GM21723 (cell line): ENCODE data around the gene RORC.
"Not testable (repeated sequence)": the region's sequence is repeated elsewhere in the genome, so short reads cannot be mapped to it uniquely, and the experiment has no call there.

Experiments
- ATAC-seq: cut with Tn5 transposase; IDR thresholded peaks from one replicate; pipeline ENCODE4 v1.9.1; 2021; ENCODE audit warnings: mild to moderate bottlenecking, moderate library complexity; ENCODE audit not compliant: unreplicated experiment

The RORC gene

DNA sequence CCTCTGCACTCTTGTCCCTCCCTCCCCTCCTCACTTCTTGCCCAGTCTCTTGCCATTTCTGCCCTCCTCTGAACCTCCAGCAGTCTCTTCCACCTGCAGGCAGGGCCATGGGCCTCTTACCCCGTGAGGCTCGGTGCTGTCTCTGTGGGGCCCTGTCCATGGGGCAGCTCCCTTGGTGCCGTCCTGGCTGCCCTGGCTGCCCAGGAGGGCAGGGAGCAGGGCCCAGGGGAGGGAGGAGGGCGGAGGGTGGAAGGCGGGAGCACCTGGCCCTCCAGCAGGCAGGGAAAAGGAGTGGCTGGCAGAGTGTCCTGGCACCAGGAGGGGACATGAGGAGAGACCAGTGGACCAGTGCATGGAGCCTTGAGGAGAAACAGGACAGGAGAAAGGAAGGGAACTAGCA lies at the start of gene RORC:
Gene RORC, minus strand, starts transcription at position 198 of the 400 bp plus-strand sequence. Its CDS starts 38 bp downstream, at position 160.
- ATAC-seq = no peak

DNA sequence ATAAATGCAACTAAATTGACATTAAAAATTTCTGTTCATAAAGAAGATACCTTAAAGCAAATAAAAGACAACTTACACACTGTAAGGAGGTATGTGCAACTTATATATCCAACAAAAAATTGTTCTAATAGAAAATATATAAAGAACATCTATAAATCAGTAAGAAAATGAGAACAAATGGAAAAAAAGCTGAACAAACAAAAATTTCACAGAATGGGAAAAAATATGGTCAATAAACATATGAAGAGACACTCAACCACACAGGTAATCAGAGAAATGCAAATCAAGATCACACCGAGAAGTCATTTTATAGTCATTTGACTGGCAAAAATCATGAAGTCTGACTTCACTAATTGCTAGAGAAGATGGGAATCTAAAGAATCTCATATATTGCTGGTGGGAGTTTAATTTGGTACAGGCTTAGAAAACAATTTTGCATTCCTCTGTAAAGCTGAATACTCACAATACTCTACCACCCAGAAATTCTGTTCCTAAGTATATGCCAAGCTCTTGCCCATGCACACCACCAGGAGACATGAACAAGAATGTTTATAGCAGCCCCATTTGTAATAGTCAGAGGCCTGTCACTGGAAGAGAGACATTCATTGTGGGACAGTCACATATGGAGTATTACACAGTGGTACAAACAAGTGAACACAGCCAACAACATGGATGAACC lies 44.0 kb upstream of the RORC start:
- ATAC-seq = no peak

DNA sequence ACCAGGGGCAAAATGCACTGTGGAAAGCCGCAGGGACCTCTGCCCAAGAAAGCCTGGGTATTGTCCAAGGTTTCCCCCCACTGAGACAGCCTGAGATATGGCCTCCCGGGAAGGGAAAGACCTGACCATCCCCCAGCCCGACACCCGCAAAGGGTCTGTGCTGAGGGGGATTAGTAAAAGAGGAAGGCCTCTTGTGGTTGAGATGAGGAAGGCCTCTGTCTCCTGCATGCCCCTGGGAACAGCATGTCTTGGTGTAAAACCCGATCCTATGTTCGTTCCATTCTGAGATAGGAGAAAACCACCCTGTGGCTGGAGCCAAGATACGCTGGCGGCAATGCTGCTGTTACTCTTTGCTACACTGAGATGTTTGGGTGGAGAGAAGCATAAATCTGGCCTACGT lies 41.2 kb upstream of the RORC start:
- not testable (repeated sequence) for ATAC-seq

- ATAC-seq = no peak
Measured at GRCh38 chr1:151871284-151872030, 39.9 kb upstream of the RORC start.

DNA sequence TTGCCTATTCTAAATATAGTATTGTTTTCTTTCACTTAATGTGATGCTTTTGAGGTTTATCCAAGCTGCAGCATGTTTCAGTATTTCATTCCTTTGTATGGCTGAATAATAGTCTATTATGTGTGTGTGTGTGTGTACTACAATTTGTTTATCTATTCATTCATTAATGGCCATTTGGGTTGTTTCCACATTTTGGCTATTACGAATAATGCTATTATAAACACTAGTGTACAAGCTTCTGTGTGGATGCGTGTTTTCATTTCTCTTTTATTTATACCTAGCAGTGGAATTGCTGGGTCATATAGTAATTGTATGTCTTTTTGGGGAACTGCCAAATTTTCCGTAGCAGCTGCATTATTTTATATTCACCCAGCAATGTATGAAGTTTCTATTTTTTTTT lies 36.9 kb upstream of the RORC start:
- ATAC-seq = no peak

GRCh38 chr1:151867765-151868411 lies 36.3 kb upstream of the RORC start:
- no peak for ATAC-seq

DNA sequence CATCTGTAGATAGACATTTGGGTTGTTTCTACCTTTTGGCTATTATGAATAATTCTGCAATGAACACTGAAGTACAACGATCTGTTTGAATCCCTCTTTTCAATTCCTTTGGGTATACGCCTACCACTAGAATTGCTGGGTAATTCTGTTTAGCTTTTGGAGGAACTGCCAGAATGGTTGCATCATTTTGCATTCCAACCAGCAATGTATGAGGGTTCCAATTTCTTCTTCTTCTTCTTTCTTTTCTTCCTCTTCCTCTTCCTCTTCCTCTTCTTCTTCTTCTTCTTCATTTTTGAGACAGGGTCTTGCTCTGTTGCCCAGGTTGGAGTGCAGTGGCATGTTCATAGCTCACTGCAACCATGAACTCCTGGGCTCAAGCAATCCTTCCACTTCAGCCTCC lies 35.7 kb upstream of the RORC start:
- no peak for ATAC-seq

GRCh38 chr1:151864411-151864810 lies 32.8 kb upstream of the RORC start:
- ATAC-seq = no peak

- ATAC-seq = no peak
Measured at GRCh38 chr1:151862604-151863003, 31.0 kb upstream of the RORC start.

DNA sequence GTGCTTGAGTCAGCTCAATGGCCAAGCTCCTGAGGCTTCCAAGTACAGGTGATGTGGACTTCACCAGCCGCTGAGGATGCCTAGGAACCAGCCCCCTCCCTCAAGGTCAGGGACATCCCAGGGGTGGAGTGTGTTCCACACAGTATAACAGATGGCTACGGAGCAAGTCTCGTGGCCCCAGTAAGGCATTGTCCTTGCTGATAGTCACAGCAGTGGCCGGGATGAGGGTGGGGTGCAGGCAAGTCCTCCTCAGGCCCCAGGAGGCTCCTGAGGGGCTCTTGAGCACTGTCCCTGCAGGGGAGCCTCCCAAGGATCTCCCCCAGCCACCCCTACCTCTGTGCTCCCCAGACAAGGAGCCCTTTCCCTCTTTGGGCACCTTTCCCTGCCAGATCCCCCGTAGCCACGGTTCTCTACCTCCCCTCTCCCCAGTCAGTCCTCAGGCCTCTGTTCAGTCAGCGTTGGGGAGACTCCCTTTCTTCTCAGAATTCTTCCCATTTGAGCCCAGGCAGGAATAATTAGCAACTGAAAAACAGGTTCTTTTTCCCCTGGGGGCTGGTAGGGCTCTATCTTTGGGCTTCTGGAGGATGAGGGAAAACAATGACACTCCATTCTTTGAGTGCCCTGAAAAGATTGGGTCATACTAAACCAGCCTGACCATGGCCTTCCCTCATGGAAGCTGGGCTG lies 29.0 kb upstream of the RORC start:
- ATAC-seq = no peak

DNA sequence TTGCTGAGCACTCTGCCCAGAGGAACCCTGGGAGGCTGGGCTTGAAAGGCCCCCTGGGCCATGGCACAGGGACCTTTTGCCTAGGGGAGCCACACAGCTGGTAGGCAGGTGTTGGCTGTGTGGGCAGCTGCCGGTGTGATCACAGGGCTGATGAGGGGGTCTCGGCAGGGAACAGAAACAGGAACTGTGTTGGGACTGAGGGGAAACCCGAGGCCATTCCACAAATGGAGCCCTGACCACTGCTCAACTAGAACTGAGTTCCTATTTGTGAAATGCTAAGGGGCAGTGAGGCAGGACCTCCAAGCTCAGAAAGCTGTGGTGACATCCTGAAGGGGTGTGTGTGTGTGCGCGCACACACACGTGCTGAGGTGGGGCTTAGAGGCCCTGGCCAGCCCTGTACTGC lies 28.3 kb upstream of the RORC start:
- ATAC-seq = no peak

GRCh38 chr1:151858886-151859665 lies 27.5 kb upstream of the RORC start:
- ATAC-seq = no peak

GRCh38 chr1:151858030-151858746 lies 26.6 kb upstream of the RORC start:
- ATAC-seq = no peak

DNA sequence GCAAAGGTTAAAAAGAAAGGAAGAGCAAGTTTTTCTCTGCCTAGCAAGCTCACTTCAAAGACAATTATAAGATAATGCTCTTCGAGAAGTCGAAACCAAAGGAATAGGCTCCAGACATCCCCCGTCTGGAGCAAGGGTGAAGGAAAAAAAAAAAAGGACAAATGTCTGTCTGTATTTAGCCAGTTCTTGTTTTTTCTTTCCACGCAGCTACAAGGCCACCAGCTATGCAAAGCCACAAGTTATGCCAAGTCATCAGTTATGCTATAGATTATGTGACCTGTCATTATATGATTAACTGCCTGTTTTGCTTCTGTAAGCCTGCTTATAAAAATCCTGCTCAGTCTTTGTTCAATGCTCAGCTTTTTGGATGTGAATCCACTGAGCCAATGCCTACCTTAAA lies 24.3 kb upstream of the RORC start:
- no peak for ATAC-seq

DNA sequence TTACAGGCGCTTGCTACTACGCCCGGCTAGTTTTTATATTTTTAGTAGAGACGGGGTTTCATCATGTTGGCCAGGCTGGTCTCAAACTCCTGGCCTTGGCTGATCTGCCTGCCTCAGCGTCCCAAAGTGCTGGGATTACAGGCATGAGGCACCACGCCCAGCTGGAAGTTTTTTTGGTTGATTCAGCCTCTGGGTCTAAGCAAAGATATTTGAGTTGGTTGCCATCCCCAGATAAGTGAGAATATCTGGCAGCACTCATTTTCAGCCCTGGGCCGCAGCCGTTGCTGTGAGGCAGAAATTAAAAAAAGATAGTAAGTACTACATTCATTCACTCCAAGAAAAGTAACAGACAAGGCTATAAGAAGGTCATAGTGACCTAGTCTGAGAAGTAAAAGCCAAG lies 23.9 kb upstream of the RORC start:
- ATAC-seq = not testable (repeated sequence)

DNA sequence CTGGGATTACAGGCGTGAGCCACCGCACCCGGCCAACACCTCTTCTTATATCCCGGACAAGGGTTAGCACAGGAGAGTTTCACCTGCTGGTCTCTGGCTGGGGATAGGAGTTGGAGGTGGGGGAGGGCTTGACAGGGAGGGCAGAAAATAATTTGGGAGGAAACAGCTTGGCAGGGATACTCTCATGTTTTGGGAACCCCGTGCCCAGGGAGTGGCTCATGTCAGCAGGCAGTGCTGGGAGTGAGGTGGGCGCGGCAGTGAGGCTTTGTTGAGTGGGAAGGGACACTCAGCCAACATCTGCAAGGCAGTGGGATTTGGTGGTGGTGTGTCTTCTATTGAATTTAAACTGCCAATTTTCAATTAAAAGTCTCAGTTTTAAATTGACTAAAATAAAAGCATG lies 23.1 kb upstream of the RORC start:
- no peak for ATAC-seq

GRCh38 chr1:151853411-151853943 lies 21.9 kb upstream of the RORC start, which contains the start of gene THEM5:
Gene THEM5 (minus strand): TSS chr1:151853712. CDS start chr1:151853565, 147 bp downstream.
- ATAC-seq = no peak

GRCh38 chr1:151852733-151853132 lies 21.1 kb upstream of the RORC start:
- no peak for ATAC-seq

- no peak for ATAC-seq
Measured at GRCh38 chr1:151851886-151852285, 20.3 kb upstream of the RORC start.

- ATAC-seq = no peak
Measured at GRCh38 chr1:151849871-151850270, 18.3 kb upstream of the RORC start.
